Upper lobe of left lung (tissue), 4 donors: ENCODE measurements around the gene ASPRV1.

Experiments used
- EP300 ChIP-seq, 4 donors: sonication (generic); formaldehyde crosslinking; IDR thresholded peaks; one replicate each; pipeline ENCODE4 v1.5.1; 2017; ENCODE audit warnings: antibody characterized with exemption in 4 of 4, control low read depth in 2 of 4
- TF ChIP-seq, protein P1 (sequence below), 6 experiments: fragments of 450-650 bp in 4 of 6; fragments of 200-600 bp in 2 of 6; sonication (generic) in 2 of 6; IDR thresholded peaks; one replicate each; pipeline ENCODE4 v1.5.1; 2016 to 2019; ENCODE audit warnings: antibody characterized with exemption in 6 of 6

GRCh38 chr2:69993708-69994107 lies 32.3 kb upstream of the ASPRV1 start:
- TF ChIP-seq, protein P1, sequence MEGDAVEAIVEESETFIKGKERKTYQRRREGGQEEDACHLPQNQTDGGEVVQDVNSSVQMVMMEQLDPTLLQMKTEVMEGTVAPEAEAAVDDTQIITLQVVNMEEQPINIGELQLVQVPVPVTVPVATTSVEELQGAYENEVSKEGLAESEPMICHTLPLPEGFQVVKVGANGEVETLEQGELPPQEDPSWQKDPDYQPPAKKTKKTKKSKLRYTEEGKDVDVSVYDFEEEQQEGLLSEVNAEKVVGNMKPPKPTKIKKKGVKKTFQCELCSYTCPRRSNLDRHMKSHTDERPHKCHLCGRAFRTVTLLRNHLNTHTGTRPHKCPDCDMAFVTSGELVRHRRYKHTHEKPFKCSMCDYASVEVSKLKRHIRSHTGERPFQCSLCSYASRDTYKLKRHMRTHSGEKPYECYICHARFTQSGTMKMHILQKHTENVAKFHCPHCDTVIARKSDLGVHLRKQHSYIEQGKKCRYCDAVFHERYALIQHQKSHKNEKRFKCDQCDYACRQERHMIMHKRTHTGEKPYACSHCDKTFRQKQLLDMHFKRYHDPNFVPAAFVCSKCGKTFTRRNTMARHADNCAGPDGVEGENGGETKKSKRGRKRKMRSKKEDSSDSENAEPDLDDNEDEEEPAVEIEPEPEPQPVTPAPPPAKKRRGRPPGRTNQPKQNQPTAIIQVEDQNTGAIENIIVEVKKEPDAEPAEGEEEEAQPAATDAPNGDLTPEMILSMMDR (IDR thresholded peaks at IDR 0.05) = no peak
- TF ChIP-seq EP300 (IDR thresholded peaks at IDR 0.05) = no peak
